RWPE2 (cell line): ENCODE measurements around the gene HEBP2.

ENCODE experiments used
- ATAC-seq: fragments of 200-7000 bp; cut with Tn5 transposase; 3 replicates; pipeline ENCODE4 v1.9.1; 2021; ENCODE audit warnings: low read depth
- DNase-seq: peaks from one replicate; pipeline ENCODE4 v3.0.0-alpha.2; 2020; ENCODE audit warnings: low spot score
- H3K27ac ChIP-seq: fragments of 450-650 bp; 2 replicates; pipeline ENCODE4 v1.5.1; 2017; ENCODE audit warnings: mild to moderate bottlenecking; ENCODE audit not compliant: poor library complexity, severe bottlenecking
- H3K27me3 ChIP-seq: fragments of 250-450 bp; sonication (Bioruptor Pico); 2 replicates; pipeline ENCODE4 v1.5.1; 2021; ENCODE audit warnings: mild to moderate bottlenecking, moderate library complexity; ENCODE audit not compliant: insufficient read depth, poor library complexity, severe bottlenecking
- H3K36me3 ChIP-seq: fragments of 250-450 bp; sonication (Bioruptor Pico); 2 replicates; pipeline ENCODE4 v1.5.1; 2020; ENCODE audit warnings: low read depth, mild to moderate bottlenecking, moderate library complexity
- H3K4me1 ChIP-seq: fragments of 250-450 bp; sonication (Bioruptor Pico); 2 replicates; pipeline ENCODE4 v1.5.1; 2021; ENCODE audit warnings: mild to moderate bottlenecking, moderate library complexity; ENCODE audit not compliant: insufficient read depth, poor library complexity, severe bottlenecking
- H3K4me3 ChIP-seq: fragments of 250-450 bp; sonication (Bioruptor Pico); 2 replicates; pipeline ENCODE4 v1.5.1; 2021; ENCODE audit warnings: mild to moderate bottlenecking, moderate library complexity; ENCODE audit not compliant: severe bottlenecking
- H3K9me3 ChIP-seq: fragments of 250-450 bp; sonication (Bioruptor Pico); 2 replicates; pipeline ENCODE4 v1.5.1; 2021; ENCODE audit warnings: mild to moderate bottlenecking, moderate library complexity; ENCODE audit not compliant: severe bottlenecking
- CTCF ChIP-seq: fragments of 450-650 bp; IDR thresholded peaks from one replicate; pipeline ENCODE4 v1.5.1; 2017; ENCODE audit warnings: mild to moderate bottlenecking, moderate library complexity; ENCODE audit not compliant: poor library complexity, severe bottlenecking

HEBP2 gene

GRCh38 chr6:138440296-138440695, 36.3 kb downstream of the HEBP2 start:
- no peak for DNase-seq
- no peak for ATAC-seq
- Histone ChIP-seq H3K27ac (no peak overlapping the region), H3K9me3 (no peaks in the 10 kb centered on the region), H3K4me1 (no peaks in the 10 kb centered on the region), H3K27me3 (no peaks in the 10 kb centered on the region), H3K36me3 (0 out of 2 replicates have a peak, but pooled peaks cover 3% of the 10 kb centered on the region), H3K4me3 (no peak overlapping the region)
- no peak for TF ChIP-seq CTCF

GRCh38 chr6:138440758-138441357, 36.8 kb downstream of the HEBP2 start:
- TF ChIP-seq CTCF, result no peak
- Histone ChIP-seq H3K27ac (no peak overlapping the region), H3K36me3 (0 out of 2 replicates have a peak, but pooled peaks cover 3% of the 10 kb centered on the region), H3K4me3 (no peak overlapping the region), H3K4me1 (no peaks in the 10 kb centered on the region), H3K27me3 (no peaks in the 10 kb centered on the region), H3K9me3 (no peaks in the 10 kb centered on the region)
- no peak for ATAC-seq
- no peak for DNase-seq

DNA sequence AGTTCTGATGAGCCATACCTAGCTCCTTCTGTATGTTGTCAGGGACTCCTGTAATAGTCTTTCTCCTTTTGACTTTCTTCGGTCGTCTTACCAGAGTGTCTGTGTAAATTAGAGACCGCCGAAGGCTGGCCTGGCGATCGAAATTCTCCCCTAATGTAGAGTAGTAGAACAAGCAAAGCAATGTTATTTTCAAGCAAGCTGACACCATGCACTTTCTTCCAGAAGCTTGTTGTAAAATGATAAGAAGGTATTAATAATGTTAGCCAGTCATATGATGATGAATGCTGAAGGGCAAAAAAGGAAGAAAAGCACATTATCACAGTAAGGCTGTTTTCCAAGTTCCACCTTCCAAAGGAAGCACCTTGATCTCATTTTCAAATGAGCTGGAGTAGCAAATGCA, 37.9 kb downstream of the HEBP2 start:
- ATAC-seq (no peak), DNase-seq (no peak)
- Histone ChIP-seq H3K4me3 (no peak overlapping the region), H3K27me3 (no peaks in the 10 kb centered on the region), H3K9me3 (no peaks in the 10 kb centered on the region), H3K4me1 (no peaks in the 10 kb centered on the region), H3K36me3 (0 out of 2 replicates have a peak, but pooled peaks cover 3% of the 10 kb centered on the region), H3K27ac (no peak overlapping the region)
- TF ChIP-seq CTCF, result no peak

- TF ChIP-seq CTCF, result no peak
- 0 out of 2 replicates have a peak, but pooled peaks cover 3% of the 10 kb centered on the region for H3K36me3 ChIP-seq
- H3K27ac ChIP-seq, result no peak overlapping the region
- no peaks in the 10 kb centered on the region for H3K27me3 ChIP-seq
- no peak overlapping the region for H3K4me3 ChIP-seq
- H3K9me3 ChIP-seq, result no peaks in the 10 kb centered on the region
- no peak for DNase-seq
- no peak for ATAC-seq
- no peaks in the 10 kb centered on the region for H3K4me1 ChIP-seq
Observed at GRCh38 chr6:138442663-138443062, 38.6 kb downstream of the HEBP2 start.

GRCh38 chr6:138443979-138444378, 40.0 kb downstream of the HEBP2 start:
- Histone ChIP-seq H3K4me1 (no peaks in the 10 kb centered on the region), H3K9me3 (no peaks in the 10 kb centered on the region), H3K4me3 (no peak overlapping the region), H3K27ac (no peak overlapping the region), H3K27me3 (no peaks in the 10 kb centered on the region), H3K36me3 (no peaks in the 10 kb centered on the region)
- ATAC-seq (no peak), DNase-seq (no peak)
- TF ChIP-seq CTCF, result no peak
